Loucy (cell line): ENCODE results near the gene TMEM119.

Source experiments
- H2AFZ ChIP-seq: fragments of 200-600 bp; sonication (generic); 2 replicates; pipeline ENCODE4 v1.6.0; 2016; ENCODE audit warnings: antibody characterized with exemption, mild to moderate bottlenecking, low read length, moderate library complexity
- H3F3A ChIP-seq: fragments of 200-600 bp; 2 replicates; pipeline ENCODE4 v1.6.0; 2016; ENCODE audit warnings: antibody characterized with exemption, low read depth, mild to moderate bottlenecking
- H3K27me3 ChIP-seq: fragments of 200-600 bp; sonication (generic); 2 replicates; pipeline ENCODE4 v1.6.1; 2014; ENCODE audit warnings: low read length, mild to moderate bottlenecking; ENCODE audit not compliant: insufficient read depth, poor library complexity, severe bottlenecking
- H3K36me3 ChIP-seq: fragments of 200-600 bp; sonication (generic); 2 replicates; pipeline ENCODE4 v1.6.1; 2016; ENCODE audit warnings: low read length; ENCODE audit not compliant: insufficient read depth
- H3K4me1 ChIP-seq: fragments of 200-600 bp; sonication (generic); 2 replicates; pipeline ENCODE4 v1.5.1; 2014; ENCODE audit warnings: low read length, mild to moderate bottlenecking; ENCODE audit not compliant: insufficient read depth, poor library complexity, severe bottlenecking
- H3K4me2 ChIP-seq: fragments of 200-600 bp; sonication (generic); 2 replicates; pipeline ENCODE4 v1.6.0; 2014; ENCODE audit warnings: antibody characterized with exemption, low read length, low read depth, mild to moderate bottlenecking; ENCODE audit not compliant: poor library complexity, severe bottlenecking
- H3K4me3 ChIP-seq: fragments of 200-600 bp; sonication (generic); 2 replicates; pipeline ENCODE4 v1.5.1; 2014; ENCODE audit warnings: low read length, mild to moderate bottlenecking, mixed read lengths; ENCODE audit not compliant: poor library complexity, severe bottlenecking
- H3K79me2 ChIP-seq: fragments of 200-600 bp; sonication (generic); 2 replicates; pipeline ENCODE4 v1.6.1; 2014; ENCODE audit warnings: low read length; ENCODE audit not compliant: insufficient read depth
- H3K9ac ChIP-seq: fragments of 200-600 bp; sonication (generic); 2 replicates; pipeline ENCODE4 v1.6.0; 2014; ENCODE audit warnings: mild to moderate bottlenecking, low read depth, low read length, moderate library complexity; ENCODE audit not compliant: poor library complexity, severe bottlenecking
- H3K9me2 ChIP-seq: fragments of 200-600 bp; sonication (generic); replicated peaks from 2 replicates; pipeline ENCODE4 v1.6.1; 2016; ENCODE audit warnings: low read depth, low read length, mixed read lengths
- H3K9me3 ChIP-seq: fragments of 200-600 bp; sonication (generic); 2 replicates; pipeline ENCODE4 v1.6.1; 2014; ENCODE audit warnings: mild to moderate bottlenecking, antibody characterized with exemption, low read length, low read depth; ENCODE audit not compliant: insufficient read depth
- H4K20me1 ChIP-seq: fragments of 200-600 bp; sonication (generic); 2 replicates; pipeline ENCODE4 v1.6.0; 2014; ENCODE audit warnings: antibody characterized with exemption, low read length, mild to moderate bottlenecking; ENCODE audit not compliant: insufficient read depth, poor library complexity, severe bottlenecking
- EZH2phosphoT487 ChIP-seq: fragments of 200-600 bp; IDR thresholded peaks from 2 replicates; pipeline ENCODE4 v1.6.1; 2018; ENCODE audit warnings: antibody characterized with exemption, mild to moderate bottlenecking, moderate library complexity, borderline replicate concordance
- TF ChIP-seq, protein P1 (sequence below): fragments of 200-600 bp; sonication (generic); conservative IDR thresholded peaks from 2 replicates; pipeline ENCODE4 v1.5.1; 2014; ENCODE audit warnings: mild to moderate bottlenecking, antibody characterized with exemption, low read length

TMEM119 gene

DNA sequence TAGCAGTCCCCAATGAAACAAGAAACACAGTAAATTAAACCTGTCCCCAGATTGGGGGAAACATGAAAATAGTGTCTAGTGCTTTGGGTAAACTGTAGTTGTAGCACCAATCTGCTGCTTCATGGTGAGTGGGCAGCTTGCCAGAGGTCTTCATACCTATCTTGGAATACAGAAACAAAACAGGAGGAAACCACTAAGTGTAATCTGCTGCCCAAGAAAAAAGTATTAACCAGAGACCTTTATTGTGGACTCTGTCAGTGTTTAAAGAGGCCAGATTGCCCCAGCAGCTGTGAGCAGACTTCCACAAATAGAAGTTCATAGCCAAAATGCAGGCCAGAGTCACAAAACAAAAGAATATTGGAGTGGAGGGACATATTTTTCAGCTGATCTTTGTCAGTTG lies 33.2 kb downstream of the TMEM119 start:
- peak overlapping the region; percentile 97 for H3K9ac ChIP-seq
- H3K9me3 ChIP-seq: no peaks in the 10 kb centered on the region
- H3K36me3 ChIP-seq: peaks cover 13% of the 10 kb centered on the region; the same call in 1 of the 2 replicates
- H3K79me2 ChIP-seq: peaks cover 30% of the 10 kb centered on the region
- H3K4me3 ChIP-seq: peak overlapping the region; percentile 85
- H3K4me1 ChIP-seq: peaks cover 76% of the 10 kb centered on the region
- peaks cover 25% of the 10 kb centered on the region for H4K20me1 ChIP-seq
- no peak overlapping the region for H2AFZ ChIP-seq
- no peak for TF ChIP-seq EZH2phosphoT487
- TF ChIP-seq, protein P1, sequence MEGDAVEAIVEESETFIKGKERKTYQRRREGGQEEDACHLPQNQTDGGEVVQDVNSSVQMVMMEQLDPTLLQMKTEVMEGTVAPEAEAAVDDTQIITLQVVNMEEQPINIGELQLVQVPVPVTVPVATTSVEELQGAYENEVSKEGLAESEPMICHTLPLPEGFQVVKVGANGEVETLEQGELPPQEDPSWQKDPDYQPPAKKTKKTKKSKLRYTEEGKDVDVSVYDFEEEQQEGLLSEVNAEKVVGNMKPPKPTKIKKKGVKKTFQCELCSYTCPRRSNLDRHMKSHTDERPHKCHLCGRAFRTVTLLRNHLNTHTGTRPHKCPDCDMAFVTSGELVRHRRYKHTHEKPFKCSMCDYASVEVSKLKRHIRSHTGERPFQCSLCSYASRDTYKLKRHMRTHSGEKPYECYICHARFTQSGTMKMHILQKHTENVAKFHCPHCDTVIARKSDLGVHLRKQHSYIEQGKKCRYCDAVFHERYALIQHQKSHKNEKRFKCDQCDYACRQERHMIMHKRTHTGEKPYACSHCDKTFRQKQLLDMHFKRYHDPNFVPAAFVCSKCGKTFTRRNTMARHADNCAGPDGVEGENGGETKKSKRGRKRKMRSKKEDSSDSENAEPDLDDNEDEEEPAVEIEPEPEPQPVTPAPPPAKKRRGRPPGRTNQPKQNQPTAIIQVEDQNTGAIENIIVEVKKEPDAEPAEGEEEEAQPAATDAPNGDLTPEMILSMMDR: no peak
- H3K9me2 ChIP-seq: no peaks in the 10 kb centered on the region
- H3F3A ChIP-seq: peaks cover 17% of the 10 kb centered on the region
- peak overlapping the region; percentile 82 for H3K4me2 ChIP-seq
- H3K27me3 ChIP-seq: peaks cover 4% of the 10 kb centered on the region

DNA sequence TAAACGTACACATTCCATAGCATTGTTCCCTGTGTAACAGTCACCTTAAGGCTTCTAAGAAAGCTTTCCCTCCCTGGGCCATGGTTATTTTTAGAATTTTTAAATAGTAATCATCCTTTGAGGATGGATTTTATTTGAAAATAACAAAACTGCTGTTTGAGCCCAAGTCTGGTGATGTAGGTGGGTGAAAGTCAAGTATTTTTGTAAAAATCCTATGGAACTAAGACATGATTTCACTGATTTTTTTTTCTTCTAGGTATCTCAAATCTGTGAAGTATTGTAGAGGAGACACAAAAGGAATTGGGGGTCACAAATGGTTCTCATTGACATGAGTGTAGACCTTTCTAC lies 34.1 kb downstream of the TMEM119 start:
- H3F3A ChIP-seq: peaks cover 17% of the 10 kb centered on the region
- H3K9me3 ChIP-seq: no peaks in the 10 kb centered on the region
- peaks cover 4% of the 10 kb centered on the region for H3K27me3 ChIP-seq
- no peaks in the 10 kb centered on the region for H3K9me2 ChIP-seq
- H3K4me1 ChIP-seq: peaks cover 72% of the 10 kb centered on the region
- peaks cover 13% of the 10 kb centered on the region; the same call in 1 of the 2 replicates for H3K36me3 ChIP-seq
- H3K4me3 ChIP-seq: peak overlapping the region; percentile 85
- peaks cover 33% of the 10 kb centered on the region for H4K20me1 ChIP-seq
- H2AFZ ChIP-seq: no peak overlapping the region
- H3K4me2 ChIP-seq: peak overlapping the region; percentile 82
- peaks cover 39% of the 10 kb centered on the region for H3K79me2 ChIP-seq
- TF ChIP-seq EZH2phosphoT487: no peak
- TF ChIP-seq, protein P1: 0 out of 2 replicates have a peak, but pooled peaks have one; percentile 8
- H3K9ac ChIP-seq: peak overlapping the region; percentile 97

GRCh38 chr12:108563136-108563803 lies 34.6 kb downstream of the TMEM119 start:
- Histone ChIP-seq H4K20me1 (peaks cover 36% of the 10 kb centered on the region), H3K4me1 (peaks cover 71% of the 10 kb centered on the region), H3K36me3 (peaks cover 13% of the 10 kb centered on the region; the same call in 1 of the 2 replicates), H3K9ac (peak overlapping the region; percentile 97), H3F3A (peaks cover 17% of the 10 kb centered on the region), H3K27me3 (peaks cover 4% of the 10 kb centered on the region), H3K4me3 (peak overlapping the region; percentile 85), H3K9me3 (no peaks in the 10 kb centered on the region), H3K79me2 (peaks cover 44% of the 10 kb centered on the region), H3K4me2 (peak overlapping the region; percentile 82), H3K9me2 (no peaks in the 10 kb centered on the region), H2AFZ (no peak overlapping the region)
- TF ChIP-seq EZH2phosphoT487: no peak
- TF ChIP-seq, protein P1: peak; percentile 93
